H1 (cell line): ENCODE data around the gene C2CD4C. TPM values are rescaled to one million over a fixed set of nuclear protein-coding genes. Genes with fewer than 3 reads are reported as not detected.

Source experiments
- CTCF ChIA-PET: fragments of 300-600 bp; sonication (Branson Sonifier 250); formaldehyde crosslinking; loops from one replicate; lab custom pipeline; 2021; ENCODE audit not compliant: partially characterized antibody; lab: Charles Lee
- POLR2A ChIA-PET: fragments of 300-600 bp; sonication (Branson Sonifier 250); formaldehyde crosslinking; loops from one replicate; lab custom pipeline; 2021; ENCODE audit warnings: inconsistent platforms; ENCODE audit not compliant: partially characterized antibody; lab: Charles Lee
- DNase-seq, 2 experiments: peaks; one replicate each; pipeline versions ENCODE4 v3.0.0 to v3.0.0-alpha.2; 2010 to 2022; ENCODE audit warnings: low spot score in 2 of 2, low read depth in 1 of 2, mixed read lengths in 1 of 2
- FAIRE-seq: peaks from 2 replicates; lab custom pipeline; 2011; peaks lifted over from hg19 to GRCh38; lab: Jason Lieb, UNC
- H2AFZ ChIP-seq: 2 replicates; pipeline ENCODE4 v1.8.1; 2012; ENCODE audit warnings: low read length, inconsistent platforms
- H2AK5ac ChIP-seq: 2 replicates; pipeline ENCODE4 v1.6.1; 2013; ENCODE audit warnings: low read depth, low read length
- H2BK120ac ChIP-seq: replicated peaks from 2 replicates; pipeline ENCODE3; 2013; ENCODE audit warnings: low read depth, low read length, inconsistent platforms
- H2BK12ac ChIP-seq: 2 replicates; pipeline ENCODE4 v1.6.1; 2013; ENCODE audit warnings: low read depth, low read length
- H2BK15ac ChIP-seq: 2 replicates; pipeline ENCODE4 v1.6.1; 2013; ENCODE audit warnings: low read length
- H2BK20ac ChIP-seq: 2 replicates; pipeline ENCODE4 v1.6.1; 2013; ENCODE audit warnings: low read length
- H2BK5ac ChIP-seq: 2 replicates; pipeline ENCODE4 v1.6.1; 2013; ENCODE audit warnings: low read depth, low read length
- H3K14ac ChIP-seq: 2 replicates; pipeline ENCODE4 v1.6.1; 2013; ENCODE audit warnings: inconsistent platforms; ENCODE audit not compliant: insufficient read length
- H3K18ac ChIP-seq: 2 replicates; pipeline ENCODE4 v1.6.1; 2013; ENCODE audit warnings: low read length; ENCODE audit errors: extremely low read depth
- H3K23ac ChIP-seq: 2 replicates; pipeline ENCODE4 v1.6.1; 2013; ENCODE audit warnings: inconsistent platforms; ENCODE audit not compliant: insufficient read length
- H3K23me2 ChIP-seq: 2 replicates; pipeline ENCODE4 v1.6.1; 2013; ENCODE audit warnings: low read depth, low read length
- H3K27ac ChIP-seq: 2 replicates; pipeline ENCODE4 v1.6.1; 2011; ENCODE audit warnings: low read depth, low read length, inconsistent platforms
- H3K27me3 ChIP-seq, 4 experiments: replicated peaks in 1 of 4; 1 replicate in 1 of 4; 2 replicates in 3 of 4; pipeline versions ENCODE4 v1.6.1 to v1.8.1; 2011 to 2013; ENCODE audit warnings: low read length in 3 of 4, mild to moderate bottlenecking in 3 of 4, inconsistent platforms in 2 of 4, mixed read lengths in 2 of 4, moderate library complexity in 1 of 4; ENCODE audit not compliant: control insufficient read depth in 3 of 4, insufficient read depth in 3 of 4; ENCODE audit errors: extremely low read depth in 1 of 4
- H3K36me3 ChIP-seq, 4 experiments: 2 replicates each; pipeline versions ENCODE4 v1.6.1 to v1.8.1; 2011 to 2013; ENCODE audit warnings: mild to moderate bottlenecking in 4 of 4, low read length in 3 of 4, moderate library complexity in 2 of 4, control low read depth in 1 of 4, inconsistent platforms in 1 of 4; ENCODE audit not compliant: insufficient read depth in 4 of 4, control insufficient read depth in 2 of 4
- H3K4ac ChIP-seq: replicated peaks from 2 replicates; pipeline ENCODE3; 2013; ENCODE audit warnings: low read length, low read depth, mixed read lengths, inconsistent platforms; ENCODE audit not compliant: insufficient read length
- H3K4me1 ChIP-seq, 4 experiments: replicated peaks in 1 of 4; 1 replicate in 1 of 4; 2 replicates in 3 of 4; pipeline versions ENCODE4 v1.6.1 to v1.8.1; 2011 to 2013; ENCODE audit warnings: low read length in 3 of 4, inconsistent platforms in 2 of 4, mixed read lengths in 1 of 4; ENCODE audit not compliant: insufficient read depth in 4 of 4, control insufficient read depth in 3 of 4
- H3K4me2 ChIP-seq, 2 experiments: 2 replicates each; pipeline versions ENCODE4 v1.6.1 to v1.8.1; 2011 to 2013; ENCODE audit warnings: low read depth in 2 of 2, low read length in 2 of 2, control low read depth in 1 of 2, inconsistent platforms in 1 of 2, mild to moderate bottlenecking in 1 of 2; ENCODE audit not compliant: insufficient read depth in 1 of 2
- H3K4me3 ChIP-seq, 4 experiments: fragments of 200-600, 300-600 bp in 1 of 4; sonication (generic), shearing (Covaris generic), sonication (Bioruptor Twin) in 1 of 4; 2 replicates each; pipeline versions ENCODE4 v1.5.1 to v1.8.1; 2011 to 2016; ENCODE audit warnings: low read length in 4 of 4, low read depth in 3 of 4, control low read depth in 2 of 4, inconsistent platforms in 2 of 4, mild to moderate bottlenecking in 2 of 4, mixed read lengths in 1 of 4, moderate library complexity in 1 of 4; ENCODE audit not compliant: insufficient read depth in 2 of 4; ENCODE audit errors: extremely low read depth in 1 of 4
- H3K56ac ChIP-seq: replicated peaks from 2 replicates; pipeline ENCODE3; 2013; ENCODE audit warnings: low read depth, mild to moderate bottlenecking, mixed read lengths, low read length, inconsistent platforms; ENCODE audit not compliant: insufficient read length
- H3K79me1 ChIP-seq: 2 replicates; pipeline ENCODE4 v1.6.1; 2013; ENCODE audit warnings: low read depth, low read length, control low read depth
- H3K79me2 ChIP-seq, 2 experiments: 2 replicates each; pipeline versions ENCODE4 v1.6.1 to v1.8.1; 2012 to 2013; ENCODE audit warnings: low read length in 2 of 2, mild to moderate bottlenecking in 2 of 2, inconsistent platforms in 1 of 2; ENCODE audit not compliant: insufficient read depth in 2 of 2, control insufficient read depth in 1 of 2
- H3K9ac ChIP-seq, 4 experiments: replicated peaks in 1 of 4; 1 replicate in 1 of 4; 2 replicates in 3 of 4; pipeline versions ENCODE4 v1.6.1 to v1.8.1; 2011 to 2013; ENCODE audit warnings: low read depth in 3 of 4, low read length in 3 of 4, control low read depth in 2 of 4, mild to moderate bottlenecking in 2 of 4, moderate library complexity in 2 of 4, inconsistent platforms in 1 of 4; ENCODE audit errors: extremely low read depth in 1 of 4
- H3K9me3 ChIP-seq, 2 experiments: 2 replicates each; pipeline versions ENCODE4 v1.6.1 to v1.8.1; 2012 to 2013; ENCODE audit warnings: mild to moderate bottlenecking in 2 of 2, moderate library complexity in 2 of 2, control low read depth in 1 of 2, inconsistent platforms in 1 of 2, low read depth in 1 of 2, low read length in 1 of 2, mixed read lengths in 1 of 2; ENCODE audit not compliant: insufficient read depth in 2 of 2
- H4K20me1 ChIP-seq, 2 experiments: replicated peaks in 1 of 2; 2 replicates each; pipeline versions ENCODE3 to v1.8.1; 2011 to 2013; ENCODE audit warnings: inconsistent platforms in 2 of 2, low read length in 2 of 2, mild to moderate bottlenecking in 1 of 2; ENCODE audit not compliant: insufficient read depth in 2 of 2, control insufficient read depth in 1 of 2
- H4K5ac ChIP-seq: 2 replicates; pipeline ENCODE4 v1.6.1; 2013; ENCODE audit warnings: low read length, low read depth, mixed read lengths, inconsistent platforms; ENCODE audit not compliant: insufficient read length
- H4K8ac ChIP-seq: 2 replicates; pipeline ENCODE4 v1.8.0; 2013; ENCODE audit warnings: mild to moderate bottlenecking, moderate library complexity, low read length, inconsistent platforms; ENCODE audit not compliant: insufficient read depth; ENCODE audit errors: extremely low read depth
- H4K91ac ChIP-seq: replicated peaks from 2 replicates; pipeline ENCODE3; 2013; ENCODE audit warnings: low read length, mixed read lengths, inconsistent platforms; ENCODE audit not compliant: insufficient read length
- CTCF ChIP-seq, 3 experiments: IDR thresholded peaks; 1 replicate in 2 of 3; 2 replicates in 1 of 3; pipeline versions ENCODE4 v1.5.1 to v1.6.1; 2011; ENCODE audit warnings: low read length in 3 of 3, mild to moderate bottlenecking in 3 of 3, inconsistent platforms in 2 of 3, low read depth in 1 of 3, moderate library complexity in 1 of 3; ENCODE audit not compliant: insufficient read depth in 1 of 3; ENCODE audit errors: control extremely low read depth in 1 of 3
- FOSL1 ChIP-seq: IDR thresholded peaks from 2 replicates; pipeline ENCODE4 v1.6.1; 2011; ENCODE audit warnings: mild to moderate bottlenecking, low read depth, low read length, moderate library complexity; ENCODE audit not compliant: insufficient read depth
- RAD21 ChIP-seq, 2 experiments: IDR thresholded peaks in 1 of 2; conservative IDR thresholded peaks in 1 of 2; 2 replicates each; pipeline ENCODE4 v1.6.1; 2011; ENCODE audit warnings: low read depth in 2 of 2, low read length in 2 of 2, improper control_type of control experiment in 1 of 2, inconsistent platforms in 1 of 2, mild to moderate bottlenecking in 1 of 2, moderate library complexity in 1 of 2
- WGBS, 2 experiments: shearing (Covaris generic) in 1 of 2; methylation state at CpG; one replicate each; pipeline versions ENCODE4 v1.1.6 to v1.1.7; 2013 to 2015; ENCODE audit warnings: low lambda C conversion rate in 2 of 2, mixed read lengths in 2 of 2, inconsistent platforms in 1 of 2, low coverage in 1 of 2, missing lambda C conversion rate in 1 of 2; ENCODE audit not compliant: insufficient replicate concordance in 2 of 2, insufficient coverage in 1 of 2, insufficient read length in 1 of 2; ENCODE audit errors: extremely low coverage in 1 of 2, missing lambda C conversion rate in 1 of 2; 5-methylcytosine and 5-hydroxymethylcytosine counted together
- polyA plus RNA-seq, 7 experiments: library from polyadenylated mRNA; depleted of rRNA in 3 of 7; stranded (reverse) in 5 of 7; unstranded in 2 of 7; fragments of >200 nt in 5 of 7; fragments of 200-250 nt in 2 of 7; gene quantifications; 1 replicate in 5 of 7; 2 replicates in 1 of 7; 4 replicates in 1 of 7; pipeline versions ENCODE4 v1.2.1 to v1.2.3, GENCODE V29; 2011 to 2013; ENCODE audit warnings: missing spikeins in 2 of 7, mixed read lengths in 2 of 7
- total RNA-seq: library from RNA; stranded (reverse); fragmentation: NEBNext Ultra II Directional; extraction: Animal tissue kit (Norgen Biotek cat#: 25700); gene quantifications from 2 replicates; pipeline ENCODE4 v1.2.1, GENCODE V29; 2021

The C2CD4C gene
- total and polyA plus RNA-seq, 2 of the 8 experiments (the other 6 are each of a cell fraction or from before 2014, with no cell fraction given) = 3.8 to 6.3 TPM

- DNase-seq = no peak
- WGBS, 2 experiments = 87% methylated on average over 22 of the region's 24 CpGs; no CpG with 5 or more reads in 1 of the 2 experiments
These were observed 35.4 kb downstream of the C2CD4C start for GRCh38 chr19:373391-374182.

More at GRCh38 chr19:373391-374182, 35.4 kb downstream of the C2CD4C start:
- no peak overlapping the region for H4K91ac ChIP-seq
- no peak overlapping the region for H3K9ac ChIP-seq
- H3K4me1 ChIP-seq = no peaks in the 10 kb centered on the region
- H3K36me3 ChIP-seq = no peaks in the 10 kb centered on the region
- no peaks in the 10 kb centered on the region for H3K79me2 ChIP-seq
- H3K4me3 ChIP-seq = no peak overlapping the region
- no peak overlapping the region for H3K23ac ChIP-seq
- POLR2A ChIA-PET = interaction anchor here (1.3 to 1.9 kb wide), 2 partner anchors 11 to 29 kb away, joined by 3 to 4 read pairs; partner anchors contain the start of gene MIER2
- H3K14ac ChIP-seq = no peak overlapping the region
- H3K4me2 ChIP-seq = no peak overlapping the region
- FAIRE-seq = no peak
- H2AK5ac ChIP-seq = no peak overlapping the region
- H4K8ac ChIP-seq = 0 out of 2 replicates have a peak overlapping the region, but pooled peaks have one; percentile 62
- H2BK15ac ChIP-seq = no peak overlapping the region
- H2BK5ac ChIP-seq = no peak overlapping the region
- TF ChIP-seq CTCF (IDR thresholded peaks at IDR 0.05; ENCODE audit: control extremely low read depth in 1 of 3, insufficient read depth in 1 of 3, low read depth in 1 of 3, low read length in 3 of 3) = peak in 1 of 3 experiments; percentile 2; a peak in 1 of 4 replicates
- peak in 1 of 2 experiments; percentile 18; a peak in 1 of 4 replicates for TF ChIP-seq RAD21 (IDR thresholded peaks at IDR 0.05 in 1 of 2, conservative IDR thresholded peaks at IDR 0.05 in 1 of 2; ENCODE audit: low read depth in 2 of 2, low read length in 2 of 2)
- no peak for TF ChIP-seq FOSL1
- H4K5ac ChIP-seq = no peak overlapping the region
- H3K9me3 ChIP-seq = no peaks in the 10 kb centered on the region; a peak in 1 of 4 replicates
- H3K56ac ChIP-seq = no peak overlapping the region
- no peak overlapping the region for H2BK20ac ChIP-seq
- no peak overlapping the region for H3K4ac ChIP-seq
- no peak overlapping the region for H3K18ac ChIP-seq
- H2BK120ac ChIP-seq = no peak overlapping the region
- CTCF ChIA-PET = interaction anchor here (0.8 to 2.9 kb wide), 5 partner anchors 10 to 137 kb away, joined by 3 to 16 read pairs (median 4); no protein-coding TSS in a partner anchor
- no peak overlapping the region for H2BK12ac ChIP-seq
- no peaks in the 10 kb centered on the region for H3K79me1 ChIP-seq
- no peaks in the 10 kb centered on the region; a peak in 1 of 7 replicates for H3K27me3 ChIP-seq
- H3K27ac ChIP-seq = no peak overlapping the region
- no peaks in the 10 kb centered on the region for H4K20me1 ChIP-seq
- H2AFZ ChIP-seq = no peak overlapping the region
- H3K23me2 ChIP-seq = no peaks in the 10 kb centered on the region
